Gastrocnemius medialis (tissue), 4 donors: ENCODE data around the gene RASAL3.

Experiments used
- CTCF ChIP-seq, 5 experiments: fragments of 450-650 bp in 3 of 5; fragments of 200-600 bp in 2 of 5; sonication (generic) in 2 of 5; IDR thresholded peaks in 4 of 5; conservative IDR thresholded peaks in 1 of 5; 1 replicate in 4 of 5; 2 replicates in 1 of 5; pipeline ENCODE4 v1.5.1; 2016 to 2019; ENCODE audit warnings: antibody characterized with exemption in 5 of 5, mild to moderate bottlenecking in 3 of 5, moderate library complexity in 3 of 5
- POLR2A ChIP-seq, 2 donors: fragments of 450-650 bp; IDR thresholded peaks; one replicate each; pipeline ENCODE4 v1.6.1; 2017; ENCODE audit warnings: antibody characterized with exemption in 2 of 2, mild to moderate bottlenecking in 2 of 2, moderate library complexity in 2 of 2

DNA sequence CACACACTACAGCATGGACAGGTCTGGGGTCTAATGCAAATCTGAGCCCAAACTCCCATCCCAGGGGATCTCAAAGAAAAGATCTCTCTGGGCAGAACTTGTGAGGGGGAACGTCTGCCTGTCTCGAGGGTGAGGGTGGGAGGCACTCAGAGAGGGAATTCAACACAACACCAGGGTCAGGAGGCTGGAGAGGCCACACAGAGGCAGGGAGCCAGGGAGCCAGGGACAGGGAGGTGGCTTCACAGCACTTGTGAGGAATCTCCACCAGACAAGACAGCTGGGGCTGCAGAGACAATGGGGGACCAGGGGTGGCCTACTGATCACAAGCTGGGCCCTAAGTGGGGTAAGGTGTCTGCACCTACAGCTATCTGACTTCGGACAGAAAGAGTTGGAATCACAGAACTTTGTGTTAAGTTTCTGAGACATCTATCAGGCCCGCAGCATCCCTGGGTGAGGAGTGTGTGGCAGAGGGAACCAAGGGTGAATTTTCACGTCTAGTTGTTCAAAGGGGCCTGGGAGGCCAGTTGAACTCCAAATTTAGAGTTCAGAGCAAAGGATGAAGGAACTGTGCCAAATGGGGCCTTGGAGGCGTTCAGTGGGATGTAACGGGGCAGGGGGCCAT is 32.8 kb downstream of the RASAL3 start:
- TF ChIP-seq CTCF (IDR thresholded peaks at IDR 0.05 in 4 of 5, conservative IDR thresholded peaks at IDR 0.05 in 1 of 5) (no peak), POLR2A (IDR thresholded peaks at IDR 0.05) (no peak)
